ENCODE data around the gene AK8.

GRCh38 chr9:132901858-132902831, 24.1 kb upstream of the AK8 start:
- peak; percentile 93 to 97 (median 94) for TF ChIP-seq CTCF (IDR thresholded peaks at IDR 0.05)
- TF ChIP-seq POLR2A (IDR thresholded peaks at IDR 0.05) = no peak
